K562 (cell line): ENCODE data around the gene BAZ2A. TPM values are rescaled to one million over a fixed set of nuclear protein-coding genes. Genes with fewer than 3 reads are reported as not detected.
"Not testable (repeated sequence)": the region's sequence is repeated elsewhere in the genome, so short reads cannot be mapped to it uniquely, and the experiment has no call there.

Source experiments
- ATAC-seq: fragments of 200-7000 bp; cut with Tn5 transposase; 3 replicates; pipeline ENCODE4 v1.9.1; 2020; ENCODE audit warnings: moderate library complexity
- BruUV-seq: library from RNA; stranded (reverse); fragments of 400-500 nt; replicated peaks from 2 replicates; lab custom pipeline; 2021; lab: Mats Ljungman, UMichigan
- CTCF ChIA-PET: fragments of 300-600 bp; formaldehyde crosslinking; extraction: SDS; loops from one replicate; lab custom pipeline; 2021; ENCODE audit warnings: low intra/inter-chr PET ratio; lab: Yijun Ruan, JAX
- POLR2A ChIA-PET: fragments of 300-600, 350-650 bp; sonication (Branson Sonifier 250); formaldehyde crosslinking; extraction: SDS; loops from one replicate; lab custom pipeline; 2021; ENCODE audit warnings: antibody characterized with exemption, inconsistent platforms; lab: Yijun Ruan, JAX
- DNase-seq, 4 experiments: peaks; one replicate each; pipeline versions ENCODE4 v3.0.0 to v3.0.0-alpha.2; 2011 to 2018; ENCODE audit warnings: low spot score in 3 of 4, mixed read lengths in 3 of 4; ENCODE audit errors: extremely low read depth in 1 of 4
- FAIRE-seq: peaks from 2 replicates; lab custom pipeline; 2011; peaks lifted over from hg19 to GRCh38; lab: Jason Lieb, UNC
- H2AFZ ChIP-seq: 2 replicates; pipeline ENCODE4 v1.6.0; 2011; ENCODE audit warnings: low read depth, low read length, control low read depth, inconsistent platforms
- H3K27ac ChIP-seq: fragments of 200-600 bp; 3 replicates; pipeline ENCODE4 v1.8.0; 2011; ENCODE audit warnings: low read depth, mild to moderate bottlenecking, control low read depth, inconsistent platforms, low read length, moderate library complexity, mixed read lengths; ENCODE audit errors: extremely low read depth
- H3K27me3 ChIP-seq, 2 experiments: fragments of 300-600 bp in 1 of 2; 2 replicates in 1 of 2; 3 replicates in 1 of 2; pipeline versions ENCODE4 v1.6.0 to v1.8.0; 2011; ENCODE audit warnings: inconsistent platforms in 2 of 2, low read length in 2 of 2, mild to moderate bottlenecking in 1 of 2, mixed read lengths in 1 of 2, moderate library complexity in 1 of 2; ENCODE audit not compliant: control insufficient read depth in 2 of 2, insufficient read depth in 2 of 2
- H3K36me3 ChIP-seq: fragments of 300-600 bp; 3 replicates; pipeline ENCODE4 v1.8.0; 2011; ENCODE audit warnings: mild to moderate bottlenecking, low read length, inconsistent platforms; ENCODE audit not compliant: control insufficient read depth, insufficient read depth
- H3K4me1 ChIP-seq, 2 experiments: fragments of 200-600 bp in 1 of 2; replicated peaks in 1 of 2; 2 replicates in 1 of 2; 3 replicates in 1 of 2; pipeline versions ENCODE4 v1.5.1 to v1.8.0; 2011; ENCODE audit warnings: inconsistent platforms in 2 of 2, low read length in 2 of 2, mild to moderate bottlenecking in 1 of 2, mixed read lengths in 1 of 2, moderate library complexity in 1 of 2; ENCODE audit not compliant: control insufficient read depth in 2 of 2, insufficient read depth in 2 of 2
- H3K4me2 ChIP-seq: 2 replicates; pipeline ENCODE4 v1.6.1; 2011; ENCODE audit warnings: low read length, control low read depth, inconsistent platforms, mixed read lengths; ENCODE audit not compliant: insufficient read depth
- H3K4me3 ChIP-seq: fragments of 200-600 bp; sonication (generic), shearing (Covaris generic); 2 replicates; pipeline ENCODE4 v1.5.1; 2016; ENCODE audit warnings: control low read depth, inconsistent platforms
- H3K79me2 ChIP-seq: fragments of 200-600 bp; 3 replicates; pipeline ENCODE4 v1.8.0; 2011; ENCODE audit warnings: low read length, inconsistent platforms; ENCODE audit not compliant: control insufficient read depth, insufficient read depth
- H3K9ac ChIP-seq, 2 experiments: 2 replicates each; pipeline versions ENCODE4 v1.6.0 to v1.6.1; 2011; ENCODE audit warnings: low read depth in 2 of 2, low read length in 2 of 2, control low read depth in 1 of 2, inconsistent platforms in 1 of 2, mild to moderate bottlenecking in 1 of 2, mixed read lengths in 1 of 2; ENCODE audit not compliant: insufficient read depth in 1 of 2
- H3K9me1 ChIP-seq: one replicate; pipeline ENCODE4 v1.6.0; 2011; ENCODE audit warnings: inconsistent platforms, mild to moderate bottlenecking, low read length, moderate library complexity; ENCODE audit not compliant: control insufficient read depth, insufficient read depth
- H3K9me3 ChIP-seq: replicated peaks from 2 replicates; pipeline ENCODE4 v1.5.1; 2011; ENCODE audit warnings: low read depth, low read length, inconsistent platforms; ENCODE audit not compliant: control insufficient read depth, insufficient read depth
- H4K20me1 ChIP-seq: replicated peaks from 2 replicates; pipeline ENCODE4 v1.6.1; 2011; ENCODE audit warnings: low read length, inconsistent platforms, mixed read lengths; ENCODE audit not compliant: control insufficient read depth, insufficient read depth
- CBX3 ChIP-seq, 2 experiments: IDR thresholded peaks; 1 replicate in 1 of 2; 2 replicates in 1 of 2; pipeline ENCODE4 v1.6.1; 2012; ENCODE audit warnings: inconsistent platforms in 2 of 2, low read length in 2 of 2, borderline replicate concordance in 1 of 2, control low read depth in 1 of 2
- CBX5 ChIP-seq: IDR thresholded peaks from 2 replicates; pipeline ENCODE4 v1.6.1; 2014; ENCODE audit warnings: low read depth, borderline replicate concordance
- EP300 ChIP-seq: IDR thresholded peaks from 2 replicates; pipeline ENCODE4 v1.6.1; 2012; ENCODE audit warnings: low read length, improper control_type of control experiment
- TRIM24 ChIP-seq, 2 experiments: fragments of 450-650 bp; IDR thresholded peaks; 2 replicates each; pipeline ENCODE4 v1.6.1; 2016
- TRIM28 ChIP-seq: fragments of 450-650 bp; IDR thresholded peaks from 2 replicates; pipeline ENCODE4 v1.6.1; 2017
- WGBS: fragments of 100-300 bp; shearing (Covaris generic); methylation state at CpG from one replicate; pipeline ENCODE4 v1.1.6; 2016; ENCODE audit warnings: low coverage, mixed read lengths; ENCODE audit not compliant: insufficient coverage; ENCODE audit errors: missing lambda C conversion rate; 5-methylcytosine and 5-hydroxymethylcytosine counted together
- in situ Hi-C: fragments of 300-500 bp; cut with MboI; formaldehyde crosslinking; loops from 4 replicates; pipeline ENCODE4 v1.15.0; 2018; ENCODE audit warnings: inconsistent platforms, mixed read lengths
- intact Hi-C: fragments of 100-400 bp; cut with micrococcal nuclease; formaldehyde crosslinking; loops from 2 replicates; pipeline ENCODE4 v1.14.2; 2022
- polyA plus RNA-seq, 8 experiments: library from polyadenylated mRNA; depleted of rRNA in 4 of 8; stranded (reverse) in 5 of 8; unstranded in 3 of 8; fragments of >200 nt; fragmentation: Nextera tagmentation in 2 of 8; fragmentation: Illumina TruSeq in 1 of 8; extraction: Ambion mirVana in 2 of 8; extraction: Trizol in 1 of 8; gene quantifications; 2 replicates each; pipeline versions ENCODE4 v1.2.1 to v1.2.3, GENCODE V29; 2011 to 2014; ENCODE audit warnings: inconsistent platforms in 1 of 8, missing spikeins in 1 of 8
- total RNA-seq, 7 experiments: library from RNA; depleted of rRNA in 6 of 7; stranded (reverse); fragments of >200 nt in 6 of 7; fragmentation: Illumina TruSeq in 2 of 7; extraction: Trizol in 2 of 7; gene quantifications; 2 replicates each; pipeline versions ENCODE4 v1.2.1 to v1.2.3, GENCODE V29; 2011 to 2021; ENCODE audit warnings: low replicate concordance in 1 of 7

BAZ2A gene
- total and polyA plus RNA-seq, 9 of the 15 experiments (the other 6 are each of a cell fraction or from before 2014, with no cell fraction given) = 4.5 to 86.4 (median 26.2) TPM

- H3K4me1 ChIP-seq, ATAC-seq, FAIRE-seq, H3K9me3 ChIP-seq, intact Hi-C loops, DNase-seq, H3K79me2 ChIP-seq, H3K4me3 ChIP-seq, H3K27me3 ChIP-seq, H3K27ac ChIP-seq, BruUV-seq, H4K20me1 ChIP-seq, POLR2A ChIA-PET, H3K9me1 ChIP-seq, H3K36me3 ChIP-seq, H3K9ac ChIP-seq, H2AFZ ChIP-seq, in situ Hi-C loops, H3K4me2 ChIP-seq: not testable (repeated sequence)
- TF ChIP-seq TRIM28 (peak; percentile 94), EP300 (peak; percentile 42; the same call in 1 of the 2 replicates), TRIM24 (IDR thresholded peaks at IDR 0.05) (peak in 1 of 2 experiments; percentile 66; a peak in 2 of 4 replicates), CBX3 (IDR thresholded peaks at IDR 0.05; ENCODE audit: borderline replicate concordance in 1 of 2, low read length in 2 of 2) (peak in 1 of 2 experiments; percentile 90; a peak in 2 of 3 replicates), CBX5 (peak; percentile 89)
- WGBS = 51% methylated on average over 5 of the region's 5 CpGs
- CTCF ChIA-PET = interaction anchor here (0.7 kb wide), 1 partner anchor 1250 kb away, joined by 3 read pairs; no protein-coding TSS in a partner anchor
Observed at GRCh38 chr12:56653781-56654180, 23.7 kb upstream of the BAZ2A start.

- H3K4me3 ChIP-seq, CTCF ChIA-PET, H2AFZ ChIP-seq, DNase-seq, intact Hi-C loops, H3K9me3 ChIP-seq, FAIRE-seq, ATAC-seq, H3K27ac ChIP-seq, H3K9me1 ChIP-seq, H3K9ac ChIP-seq, H3K4me2 ChIP-seq, BruUV-seq, H3K27me3 ChIP-seq: not testable (repeated sequence)
- Histone ChIP-seq H3K4me1 (peaks cover 4 to 14% of the 10 kb centered on the region in 2 experiments), H3K79me2 (peaks cover 29% of the 10 kb centered on the region), H3K36me3 (peaks cover 22% of the 10 kb centered on the region), H4K20me1 (peaks cover 16% of the 10 kb centered on the region)
- 87% methylated on average over 7 of the region's 9 CpGs for WGBS
- POLR2A ChIA-PET = interaction anchor here (0.7 kb wide), 1 partner anchor 19 kb away, joined by 3 read pairs; no protein-coding TSS in a partner anchor
- in situ Hi-C loops = loop anchor here (10.0 kb wide), 1 partner anchor 77 kb away; the partner anchor contains the start of gene NACA
Observed at GRCh38 chr12:56648023-56648422, 17.9 kb upstream of the BAZ2A start.
